ENCODE data around the gene NSUN6.

Gene NSUN6

GRCh38 chr10:18599392-18599791 lies 52.0 kb downstream of the NSUN6 start:
- TF ChIP-seq GATA2 (IDR thresholded peaks at IDR 0.05; ENCODE audit: low read depth, low read length) (no peak), GATA3 (IDR thresholded peaks at IDR 0.05; ENCODE audit: low read depth, low read length) (no peak)

GRCh38 chr10:18594574-18595156 lies 56.7 kb downstream of the NSUN6 start:
- TF ChIP-seq GATA2 (IDR thresholded peaks at IDR 0.05; ENCODE audit: low read depth, low read length) (no peak), GATA3 (IDR thresholded peaks at IDR 0.05; ENCODE audit: low read depth, low read length) (no peak)

GRCh38 chr10:18583575-18584270 lies 67.7 kb downstream of the NSUN6 start:
- TF ChIP-seq GATA3 (IDR thresholded peaks at IDR 0.05; ENCODE audit: low read depth, low read length) (no peak), GATA2 (IDR thresholded peaks at IDR 0.05; ENCODE audit: low read depth, low read length) (no peak)

GRCh38 chr10:18582803-18583202 lies 68.6 kb downstream of the NSUN6 start:
- TF ChIP-seq GATA3 (IDR thresholded peaks at IDR 0.05; ENCODE audit: low read depth, low read length) (no peak), GATA2 (IDR thresholded peaks at IDR 0.05; ENCODE audit: low read depth, low read length) (no peak)

- TF ChIP-seq GATA3 (IDR thresholded peaks at IDR 0.05; ENCODE audit: low read depth, low read length) (no peak), GATA2 (IDR thresholded peaks at IDR 0.05; ENCODE audit: low read depth, low read length) (no peak)
These were observed 73.3 kb downstream of the NSUN6 start for GRCh38 chr10:18577823-18578685.

- TF ChIP-seq GATA2 (IDR thresholded peaks at IDR 0.05; ENCODE audit: low read depth, low read length) (no peak), GATA3 (IDR thresholded peaks at IDR 0.05; ENCODE audit: low read depth, low read length) (no peak)
These were observed 74.8 kb downstream of the NSUN6 start for GRCh38 chr10:18576586-18576985.

- TF ChIP-seq GATA2 (IDR thresholded peaks at IDR 0.05; ENCODE audit: low read depth, low read length) (no peak), GATA3 (IDR thresholded peaks at IDR 0.05; ENCODE audit: low read depth, low read length) (no peak)
These were observed 78.3 kb downstream of the NSUN6 start for GRCh38 chr10:18572959-18573561.

- TF ChIP-seq GATA3 (IDR thresholded peaks at IDR 0.05; ENCODE audit: low read depth, low read length) = no peak
- TF ChIP-seq GATA2 (IDR thresholded peaks at IDR 0.05; ENCODE audit: low read depth, low read length) = no peak
These were observed 79.6 kb downstream of the NSUN6 start for GRCh38 chr10:18571780-18572179.

- TF ChIP-seq GATA2 (IDR thresholded peaks at IDR 0.05; ENCODE audit: low read depth, low read length) (no peak), GATA3 (IDR thresholded peaks at IDR 0.05; ENCODE audit: low read depth, low read length) (no peak)
These were observed 80.3 kb downstream of the NSUN6 start for GRCh38 chr10:18571076-18571475.

- TF ChIP-seq GATA2 (IDR thresholded peaks at IDR 0.05; ENCODE audit: low read depth, low read length) (no peak), GATA3 (IDR thresholded peaks at IDR 0.05; ENCODE audit: low read depth, low read length) (no peak)
These were observed 84.0 kb downstream of the NSUN6 start for GRCh38 chr10:18567343-18567856.

- TF ChIP-seq GATA3 (IDR thresholded peaks at IDR 0.05; ENCODE audit: low read depth, low read length) (no peak), GATA2 (IDR thresholded peaks at IDR 0.05; ENCODE audit: low read depth, low read length) (no peak)
These were observed 85.2 kb downstream of the NSUN6 start for GRCh38 chr10:18566177-18566576.

- no peak for TF ChIP-seq GATA3 (IDR thresholded peaks at IDR 0.05; ENCODE audit: low read depth, low read length)
- no peak for TF ChIP-seq GATA2 (IDR thresholded peaks at IDR 0.05; ENCODE audit: low read depth, low read length)
These were observed 86.4 kb downstream of the NSUN6 start for GRCh38 chr10:18565006-18565405.

GRCh38 chr10:18563003-18563726 lies 88.2 kb downstream of the NSUN6 start:
- no peak for TF ChIP-seq GATA3 (IDR thresholded peaks at IDR 0.05; ENCODE audit: low read depth, low read length)
- TF ChIP-seq GATA2 (IDR thresholded peaks at IDR 0.05; ENCODE audit: low read depth, low read length) = no peak
